ENCODE measurements around the gene TCP11L1. TPM values are rescaled to one million over a fixed set of nuclear protein-coding genes. Genes with fewer than 3 reads are reported as not detected.
A peak's percentile ranks its signal among the peaks of the same experiment; 100 is the strongest.

Gene TCP11L1
- total and polyA plus RNA-seq, 9 of the 15 experiments (the other 6 are each of a cell fraction or from before 2014, with no cell fraction given): 1.6 to 15.3 (median 5.4) TPM

DNA sequence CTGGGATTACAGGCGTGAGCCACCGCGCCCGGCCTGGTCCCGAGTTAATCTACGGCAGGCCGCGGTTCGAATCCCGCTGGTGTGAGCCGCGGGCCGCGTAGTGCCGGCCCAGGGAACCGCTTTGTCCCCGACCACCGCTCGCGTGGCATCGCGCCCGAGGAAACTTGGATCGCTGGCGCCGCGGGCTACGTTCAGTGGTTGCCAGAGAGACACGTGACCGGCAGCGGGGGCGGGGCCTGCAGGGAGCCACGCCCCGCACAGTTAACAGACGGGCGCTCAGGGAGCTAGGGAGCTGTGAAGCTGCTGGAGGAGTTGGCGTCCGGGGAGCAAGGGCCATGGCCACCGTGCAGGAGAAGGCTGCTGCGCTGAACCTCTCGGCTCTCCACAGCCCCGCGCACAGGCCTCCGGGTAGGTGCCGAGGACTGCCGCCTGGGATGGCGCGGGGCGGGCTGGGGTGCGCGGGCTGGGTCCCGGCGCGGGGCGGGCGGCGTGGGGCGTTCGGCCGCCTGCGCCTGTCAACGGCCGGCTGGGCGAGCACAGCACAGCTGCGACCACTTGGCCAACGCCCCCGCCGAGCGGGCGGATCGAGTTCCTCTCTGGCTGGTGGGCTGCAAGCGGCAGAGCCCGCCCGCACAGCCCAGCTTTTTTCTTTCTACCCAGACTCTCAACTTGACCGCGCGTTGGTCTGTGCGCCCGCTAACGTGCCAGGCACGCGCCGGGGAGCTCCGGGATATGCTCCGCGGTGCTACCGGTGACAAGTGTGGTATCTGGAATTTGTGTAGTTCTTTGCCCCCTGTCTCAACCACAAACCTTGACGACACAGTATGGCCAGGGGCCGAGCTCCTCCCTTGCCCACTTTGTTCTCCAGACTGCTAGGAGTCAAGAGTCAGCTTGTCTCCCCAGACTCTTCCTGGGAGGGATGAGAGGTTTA is 23.5 kb upstream of the TCP11L1 start, which contains the start of gene DEPDC7 (continued):
- TF ChIP-seq, protein P1, sequence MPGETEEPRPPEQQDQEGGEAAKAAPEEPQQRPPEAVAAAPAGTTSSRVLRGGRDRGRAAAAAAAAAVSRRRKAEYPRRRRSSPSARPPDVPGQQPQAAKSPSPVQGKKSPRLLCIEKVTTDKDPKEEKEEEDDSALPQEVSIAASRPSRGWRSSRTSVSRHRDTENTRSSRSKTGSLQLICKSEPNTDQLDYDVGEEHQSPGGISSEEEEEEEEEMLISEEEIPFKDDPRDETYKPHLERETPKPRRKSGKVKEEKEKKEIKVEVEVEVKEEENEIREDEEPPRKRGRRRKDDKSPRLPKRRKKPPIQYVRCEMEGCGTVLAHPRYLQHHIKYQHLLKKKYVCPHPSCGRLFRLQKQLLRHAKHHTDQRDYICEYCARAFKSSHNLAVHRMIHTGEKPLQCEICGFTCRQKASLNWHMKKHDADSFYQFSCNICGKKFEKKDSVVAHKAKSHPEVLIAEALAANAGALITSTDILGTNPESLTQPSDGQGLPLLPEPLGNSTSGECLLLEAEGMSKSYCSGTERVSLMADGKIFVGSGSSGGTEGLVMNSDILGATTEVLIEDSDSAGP (CRISPR knock-in tag; IDR thresholded peaks at IDR 0.05): no peak
- 0 out of 4 replicates have a peak, but pooled peaks of 1 of the 2 experiments have one; percentile 22 for TF ChIP-seq SIN3A (IDR thresholded peaks at IDR 0.05; ENCODE audit: borderline replicate concordance in 2 of 2, control insufficient read depth in 1 of 2, low read depth in 2 of 2, low read length in 2 of 2)
- no peak for TF ChIP-seq EZH2 (IDR thresholded peaks at IDR 0.05; ENCODE audit: borderline replicate concordance, low read depth, low read length)
- no peak for TF ChIP-seq ZNF444 (CRISPR knock-in tag; IDR thresholded peaks at IDR 0.05)
- TF ChIP-seq, protein P2, sequence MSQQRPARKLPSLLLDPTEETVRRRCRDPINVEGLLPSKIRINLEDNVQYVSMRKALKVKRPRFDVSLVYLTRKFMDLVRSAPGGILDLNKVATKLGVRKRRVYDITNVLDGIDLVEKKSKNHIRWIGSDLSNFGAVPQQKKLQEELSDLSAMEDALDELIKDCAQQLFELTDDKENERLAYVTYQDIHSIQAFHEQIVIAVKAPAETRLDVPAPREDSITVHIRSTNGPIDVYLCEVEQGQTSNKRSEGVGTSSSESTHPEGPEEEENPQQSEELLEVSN (IDR thresholded peaks at IDR 0.05; ENCODE audit: borderline replicate concordance in 1 of 2, extremely low read depth in 1 of 2, insufficient read depth in 1 of 2, insufficient read length in 1 of 2, low read depth in 1 of 2, low read length in 1 of 2, poor library complexity in 1 of 2, severe bottlenecking in 1 of 2): peak; percentile 92 to 95
- no peak for TF ChIP-seq NCOA4 (IDR thresholded peaks at IDR 0.05; ENCODE audit: partially characterized antibody)
- TF ChIP-seq TCF7 (IDR thresholded peaks at IDR 0.05; ENCODE audit: borderline replicate concordance): no peak
- TF ChIP-seq ZBTB17 (CRISPR knock-in tag; IDR thresholded peaks at IDR 0.05): 0 out of 2 replicates have a peak, but pooled peaks have one; percentile 28
- no peak for TF ChIP-seq KAT7 (CRISPR knock-in tag; IDR thresholded peaks at IDR 0.05; ENCODE audit: borderline replicate concordance)
- TF ChIP-seq, protein P3, sequence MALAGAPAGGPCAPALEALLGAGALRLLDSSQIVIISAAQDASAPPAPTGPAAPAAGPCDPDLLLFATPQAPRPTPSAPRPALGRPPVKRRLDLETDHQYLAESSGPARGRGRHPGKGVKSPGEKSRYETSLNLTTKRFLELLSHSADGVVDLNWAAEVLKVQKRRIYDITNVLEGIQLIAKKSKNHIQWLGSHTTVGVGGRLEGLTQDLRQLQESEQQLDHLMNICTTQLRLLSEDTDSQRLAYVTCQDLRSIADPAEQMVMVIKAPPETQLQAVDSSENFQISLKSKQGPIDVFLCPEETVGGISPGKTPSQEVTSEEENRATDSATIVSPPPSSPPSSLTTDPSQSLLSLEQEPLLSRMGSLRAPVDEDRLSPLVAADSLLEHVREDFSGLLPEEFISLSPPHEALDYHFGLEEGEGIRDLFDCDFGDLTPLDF (CRISPR knock-in tag; IDR thresholded peaks at IDR 0.05): 0 out of 2 replicates have a peak, but pooled peaks have one; percentile 29
- no peak for TF ChIP-seq FOXK1 (CRISPR knock-in tag; IDR thresholded peaks at IDR 0.05; ENCODE audit: borderline replicate concordance)
- TF ChIP-seq, protein P4, sequence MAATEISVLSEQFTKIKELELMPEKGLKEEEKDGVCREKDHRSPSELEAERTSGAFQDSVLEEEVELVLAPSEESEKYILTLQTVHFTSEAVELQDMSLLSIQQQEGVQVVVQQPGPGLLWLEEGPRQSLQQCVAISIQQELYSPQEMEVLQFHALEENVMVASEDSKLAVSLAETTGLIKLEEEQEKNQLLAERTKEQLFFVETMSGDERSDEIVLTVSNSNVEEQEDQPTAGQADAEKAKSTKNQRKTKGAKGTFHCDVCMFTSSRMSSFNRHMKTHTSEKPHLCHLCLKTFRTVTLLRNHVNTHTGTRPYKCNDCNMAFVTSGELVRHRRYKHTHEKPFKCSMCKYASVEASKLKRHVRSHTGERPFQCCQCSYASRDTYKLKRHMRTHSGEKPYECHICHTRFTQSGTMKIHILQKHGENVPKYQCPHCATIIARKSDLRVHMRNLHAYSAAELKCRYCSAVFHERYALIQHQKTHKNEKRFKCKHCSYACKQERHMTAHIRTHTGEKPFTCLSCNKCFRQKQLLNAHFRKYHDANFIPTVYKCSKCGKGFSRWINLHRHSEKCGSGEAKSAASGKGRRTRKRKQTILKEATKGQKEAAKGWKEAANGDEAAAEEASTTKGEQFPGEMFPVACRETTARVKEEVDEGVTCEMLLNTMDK (IDR thresholded peaks at IDR 0.05; ENCODE audit: borderline replicate concordance, insufficient read depth, low read depth, low read length, poor library complexity, severe bottlenecking): no peak
- no peak for TF ChIP-seq RFX5 (IDR thresholded peaks at IDR 0.05; ENCODE audit: low read depth, low read length)
- no peak for TF ChIP-seq ARNT (IDR thresholded peaks at IDR 0.05)
- TF ChIP-seq, protein P5, sequence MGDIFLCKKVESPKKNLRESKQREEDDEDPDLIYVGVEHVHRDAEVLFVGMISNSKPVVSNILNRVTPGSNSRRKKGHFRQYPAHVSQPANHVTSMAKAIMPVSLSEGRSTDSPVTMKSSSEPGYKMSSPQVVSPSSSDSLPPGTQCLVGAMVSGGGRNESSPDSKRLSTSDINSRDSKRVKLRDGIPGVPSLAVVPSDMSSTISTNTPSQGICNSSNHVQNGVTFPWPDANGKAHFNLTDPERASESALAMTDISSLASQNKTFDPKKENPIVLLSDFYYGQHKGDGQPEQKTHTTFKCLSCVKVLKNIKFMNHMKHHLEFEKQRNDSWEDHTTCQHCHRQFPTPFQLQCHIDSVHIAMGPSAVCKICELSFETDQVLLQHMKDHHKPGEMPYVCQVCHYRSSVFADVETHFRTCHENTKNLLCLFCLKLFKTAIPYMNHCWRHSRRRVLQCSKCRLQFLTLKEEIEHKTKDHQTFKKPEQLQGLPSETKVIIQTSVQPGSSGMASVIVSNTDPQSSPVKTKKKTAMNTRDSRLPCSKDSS (IDR thresholded peaks at IDR 0.05; ENCODE audit: low read depth, partially characterized antibody): no peak
